Measurements from ENCODE around the gene COL11A1. TPM values are rescaled to one million over a fixed set of nuclear protein-coding genes. Genes with fewer than 3 reads are reported as not detected.

The COL11A1 gene
- total RNA-seq, 1 experiment from 2014 or later: 0.05 TPM

DNA sequence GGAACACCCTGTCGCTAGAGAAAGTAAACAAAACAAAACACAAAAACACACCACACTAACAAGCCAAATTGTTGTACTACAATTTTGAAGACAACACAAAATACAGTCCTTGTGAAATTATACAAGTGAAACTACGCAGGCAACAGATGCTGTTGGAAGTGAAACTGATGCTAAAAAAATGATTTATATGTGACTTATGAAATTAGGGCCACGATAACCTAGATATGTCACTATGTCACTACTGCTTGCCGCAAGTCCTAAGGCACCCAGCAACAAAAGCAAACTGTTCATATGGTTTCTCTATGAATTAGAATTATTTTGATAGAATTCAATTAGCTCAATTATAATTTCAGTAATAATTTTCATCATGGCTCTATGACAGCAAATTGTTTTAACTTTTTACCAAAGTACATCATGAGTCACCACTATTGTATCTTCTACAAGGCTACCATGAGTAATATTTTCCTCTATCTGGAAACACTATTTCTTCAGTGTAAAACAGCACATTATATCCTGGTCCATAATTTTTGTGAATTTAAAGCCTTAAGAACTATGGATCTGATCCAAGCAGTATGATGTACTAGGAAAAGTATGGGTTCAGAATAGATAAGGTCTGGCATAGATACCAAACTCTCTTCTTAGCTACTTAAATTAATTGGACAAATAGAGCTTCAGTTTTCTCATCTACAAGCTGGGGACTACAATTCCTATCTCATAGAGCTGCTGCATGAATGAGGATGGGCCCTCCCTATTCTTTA, 216.3 kb downstream of the COL11A1 start:
- CTCF ChIA-PET: no interaction called here
- Histone ChIP-seq H3K27ac (ENCODE audit: low read depth, low read length) (no peak overlapping the region), H3K4me1 (ENCODE audit: control insufficient read depth in 1 of 2, insufficient read depth in 2 of 2, low read length in 2 of 2) (peaks cover 0 to 6% of the 10 kb centered on the region in 2 experiments; a peak in 1 of 4 replicates), H4K20me1 (ENCODE audit: insufficient read depth) (no peaks in the 10 kb centered on the region), H2AFZ (ENCODE audit: low read depth, low read length, poor library complexity, severe bottlenecking) (no peak overlapping the region), H3K36me3 (ENCODE audit: control insufficient read depth in 1 of 2, insufficient read depth in 2 of 2, low read length in 2 of 2) (no peaks in the 10 kb centered on the region), H3K4me3 (replicated peaks in 1 of 2; ENCODE audit: low read depth in 1 of 2, low read length in 2 of 2) (no peak overlapping the region), H3K4me2 (ENCODE audit: low read length) (no peak overlapping the region), H3K27me3 (ENCODE audit: insufficient read depth, low read length) (no peaks in the 10 kb centered on the region), H3K9me3 (ENCODE audit: control insufficient read depth in 1 of 2, insufficient read depth in 1 of 2, low read depth in 1 of 2, low read length in 2 of 2) (0 out of 4 replicates have a peak, but pooled peaks cover 0 to 5% of the 10 kb centered on the region in 2 experiments), H3K9ac (ENCODE audit: low read length) (no peak overlapping the region), H3K9me2 (ENCODE audit: insufficient read depth) (no peaks in the 10 kb centered on the region), H3K79me2 (ENCODE audit: insufficient read depth, low read length) (no peaks in the 10 kb centered on the region)
- BruUV-seq (replicated peaks): no TSS peak
- RAD21 ChIA-PET (ENCODE audit: low non-redundant PET in 1 of 2, low total read pairs in 2 of 2, uncharacterized antibody in 2 of 2, unreplicated experiment in 2 of 2): no interaction called here
- no peak for DNase-seq (ENCODE audit: low read depth, low spot score)
- no peak for ATAC-seq
- POLR2A ChIA-PET: no interaction called here
- intact Hi-C loops (cut with micrococcal nuclease): no loop called here
- TF ChIP-seq FOSL1 (IDR thresholded peaks at IDR 0.05; ENCODE audit: low read depth) (peak; percentile 29; the same call in 1 of the 2 replicates), POLR2AphosphoS5 (IDR thresholded peaks at IDR 0.05; ENCODE audit: low read depth, low read length) (no peak), POLR2A (IDR thresholded peaks at IDR 0.05; ENCODE audit: borderline replicate concordance, extremely low read depth, insufficient read depth, insufficient read length) (no peak)

DNA sequence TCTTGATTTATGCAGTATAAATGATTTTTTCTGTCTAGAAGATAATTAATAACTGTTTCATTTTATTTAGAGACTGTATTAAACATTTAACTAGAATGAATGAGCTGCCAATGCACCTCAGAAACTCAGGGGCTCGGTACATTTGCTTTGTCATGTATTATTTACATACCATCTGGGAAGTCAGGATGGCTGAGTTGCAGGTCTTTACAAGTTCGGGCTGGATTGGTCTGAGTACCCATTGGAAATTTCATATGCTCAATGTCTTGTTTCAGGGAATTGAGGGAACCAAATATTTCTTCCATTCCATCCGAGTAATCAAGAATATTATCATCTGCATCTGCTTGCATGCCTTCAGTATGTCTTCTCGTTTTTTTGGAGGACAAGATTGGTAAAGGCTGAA, 221.7 kb downstream of the COL11A1 start:
- no peak for ATAC-seq
- CTCF ChIA-PET: no interaction called here
- Histone ChIP-seq H3K4me2 (ENCODE audit: low read length) (no peak overlapping the region), H3K27me3 (ENCODE audit: insufficient read depth, low read length) (no peaks in the 10 kb centered on the region), H2AFZ (ENCODE audit: low read depth, low read length, poor library complexity, severe bottlenecking) (no peak overlapping the region), H4K20me1 (ENCODE audit: insufficient read depth) (no peaks in the 10 kb centered on the region), H3K4me3 (replicated peaks in 1 of 2; ENCODE audit: low read depth in 1 of 2, low read length in 2 of 2) (no peak overlapping the region), H3K79me2 (ENCODE audit: insufficient read depth, low read length) (no peaks in the 10 kb centered on the region), H3K9ac (ENCODE audit: low read length) (no peak overlapping the region), H3K4me1 (ENCODE audit: control insufficient read depth in 1 of 2, insufficient read depth in 2 of 2, low read length in 2 of 2) (no peaks in the 10 kb centered on the region), H3K9me3 (ENCODE audit: control insufficient read depth in 1 of 2, insufficient read depth in 1 of 2, low read depth in 1 of 2, low read length in 2 of 2) (0 out of 4 replicates have a peak, but pooled peaks cover 0 to 5% of the 10 kb centered on the region in 2 experiments), H3K36me3 (ENCODE audit: control insufficient read depth in 1 of 2, insufficient read depth in 2 of 2, low read length in 2 of 2) (no peaks in the 10 kb centered on the region), H3K27ac (ENCODE audit: low read depth, low read length) (no peak overlapping the region), H3K9me2 (ENCODE audit: insufficient read depth) (no peaks in the 10 kb centered on the region)
- intact Hi-C loops (cut with micrococcal nuclease): no loop called here
- POLR2A ChIA-PET: no interaction called here
- RAD21 ChIA-PET (ENCODE audit: low non-redundant PET in 1 of 2, low total read pairs in 2 of 2, uncharacterized antibody in 2 of 2, unreplicated experiment in 2 of 2): no interaction called here
- no TSS peak for BruUV-seq (replicated peaks)
- DNase-seq (ENCODE audit: low read depth, low spot score): no peak
- no peak for TF ChIP-seq CBX3 (IDR thresholded peaks at IDR 0.05; ENCODE audit: low read depth)
- TF ChIP-seq TCF7L2 (IDR thresholded peaks at IDR 0.05; ENCODE audit: borderline replicate concordance, extremely low read depth, insufficient read depth, insufficient read length): no peak
- TF ChIP-seq, protein P1, sequence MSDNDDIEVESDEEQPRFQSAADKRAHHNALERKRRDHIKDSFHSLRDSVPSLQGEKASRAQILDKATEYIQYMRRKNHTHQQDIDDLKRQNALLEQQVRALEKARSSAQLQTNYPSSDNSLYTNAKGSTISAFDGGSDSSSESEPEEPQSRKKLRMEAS (IDR thresholded peaks at IDR 0.05): no peak
- TF ChIP-seq FOSL1 (IDR thresholded peaks at IDR 0.05; ENCODE audit: low read depth): no peak
- no peak for TF ChIP-seq ZNF274 (IDR thresholded peaks at IDR 0.05; ENCODE audit: low read depth, low read length)
- TF ChIP-seq ELF1 (IDR thresholded peaks at IDR 0.05; ENCODE audit: borderline replicate concordance, low read depth): no peak
- TF ChIP-seq POLR2AphosphoS5 (IDR thresholded peaks at IDR 0.05; ENCODE audit: low read depth, low read length): no peak
- TF ChIP-seq EGR1 (IDR thresholded peaks at IDR 0.05; ENCODE audit: low read depth): no peak
- TF ChIP-seq SRF (IDR thresholded peaks at IDR 0.05; ENCODE audit: low read depth): no peak
- TF ChIP-seq, protein P2, sequence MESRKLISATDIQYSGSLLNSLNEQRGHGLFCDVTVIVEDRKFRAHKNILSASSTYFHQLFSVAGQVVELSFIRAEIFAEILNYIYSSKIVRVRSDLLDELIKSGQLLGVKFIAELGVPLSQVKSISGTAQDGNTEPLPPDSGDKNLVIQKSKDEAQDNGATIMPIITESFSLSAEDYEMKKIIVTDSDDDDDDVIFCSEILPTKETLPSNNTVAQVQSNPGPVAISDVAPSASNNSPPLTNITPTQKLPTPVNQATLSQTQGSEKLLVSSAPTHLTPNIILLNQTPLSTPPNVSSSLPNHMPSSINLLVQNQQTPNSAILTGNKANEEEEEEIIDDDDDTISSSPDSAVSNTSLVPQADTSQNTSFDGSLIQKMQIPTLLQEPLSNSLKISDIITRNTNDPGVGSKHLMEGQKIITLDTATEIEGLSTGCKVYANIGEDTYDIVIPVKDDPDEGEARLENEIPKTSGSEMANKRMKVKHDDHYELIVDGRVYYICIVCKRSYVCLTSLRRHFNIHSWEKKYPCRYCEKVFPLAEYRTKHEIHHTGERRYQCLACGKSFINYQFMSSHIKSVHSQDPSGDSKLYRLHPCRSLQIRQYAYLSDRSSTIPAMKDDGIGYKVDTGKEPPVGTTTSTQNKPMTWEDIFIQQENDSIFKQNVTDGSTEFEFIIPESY (IDR thresholded peaks at IDR 0.05; ENCODE audit: extremely low read depth, insufficient replicate concordance, low read length): no peak
- no peak for TF ChIP-seq EZH2phosphoT487 (IDR thresholded peaks at IDR 0.05; ENCODE audit: borderline replicate concordance)
- no peak for TF ChIP-seq SP1 (IDR thresholded peaks at IDR 0.05; ENCODE audit: low read depth)
- TF ChIP-seq SIN3A (IDR thresholded peaks at IDR 0.05; ENCODE audit: low read depth): no peak
- no peak for TF ChIP-seq CEBPB (IDR thresholded peaks at IDR 0.05; ENCODE audit: low read depth)
